IPS-11a (cell line): ENCODE measurements around the gene YEATS4.

Experiments
- H3K4me3 ChIP-seq: one replicate; pipeline ENCODE4 v1.5.1; 2013; ENCODE audit warnings: low read depth, low read length, control low read depth

The YEATS4 gene

GRCh38 chr12:69430942-69431590 lies 71.5 kb downstream of the YEATS4 start:
- no peak overlapping the region for H3K4me3 ChIP-seq

GRCh38 chr12:69431591-69432222 lies 72.2 kb downstream of the YEATS4 start:
- no peak overlapping the region for H3K4me3 ChIP-seq

- H3K4me3 ChIP-seq = no peak overlapping the region
These were observed 74.1 kb downstream of the YEATS4 start for GRCh38 chr12:69433653-69434052.

GRCh38 chr12:69435644-69436043 lies 76.1 kb downstream of the YEATS4 start:
- H3K4me3 ChIP-seq = no peak overlapping the region

GRCh38 chr12:69437073-69437472 lies 77.5 kb downstream of the YEATS4 start:
- H3K4me3 ChIP-seq = no peak overlapping the region

- no peak overlapping the region for H3K4me3 ChIP-seq
These were observed 79.0 kb downstream of the YEATS4 start for GRCh38 chr12:69438539-69438938.

- H3K4me3 ChIP-seq = no peak overlapping the region
These were observed 80.5 kb downstream of the YEATS4 start for GRCh38 chr12:69440016-69440415.
